ENCODE measurements around the gene DCAF12L2.

- TF ChIP-seq CTCF (IDR thresholded peaks at IDR 0.05) = no peak
- no peak for TF ChIP-seq POLR2A (IDR thresholded peaks at IDR 0.05)
These were observed 4.6 kb upstream of the DCAF12L2 start for GRCh38 chrX:126170720-126171119.

Measured in lower leg skin (tissue), 3 donors.